Immature natural killer cell (primary cell): ENCODE measurements around the gene RRP9. TPM values are rescaled to one million over a fixed set of nuclear protein-coding genes. Genes with fewer than 3 reads are reported as not detected.

Experiments used
- DNase-seq, 3 donors: peaks; one replicate each; pipeline ENCODE4 v3.0.0; 2022; ENCODE audit warnings: mixed read lengths in 1 of 3
- H3K27ac Mint-ChIP-seq, 6 donors: one replicate each; pipeline ENCODE4 v1.8.0; 2020; ENCODE audit warnings: mixed read lengths in 6 of 6, mild to moderate bottlenecking in 5 of 6, inconsistent platforms in 4 of 6, moderate library complexity in 3 of 6
- H3K27me3 Mint-ChIP-seq, 3 donors: one replicate each; pipeline ENCODE4 v1.8.0; 2020 to 2021; ENCODE audit warnings: low read depth in 3 of 3, mild to moderate bottlenecking in 3 of 3, mixed read lengths in 3 of 3, moderate library complexity in 3 of 3, inconsistent platforms in 1 of 3
- H3K36me3 Mint-ChIP-seq, 3 donors: one replicate each; pipeline ENCODE4 v1.8.0; 2020; ENCODE audit warnings: mixed read lengths in 3 of 3, inconsistent platforms in 2 of 3, mild to moderate bottlenecking in 2 of 3
- H3K4me1 Mint-ChIP-seq, 2 donors: one replicate each; pipeline ENCODE4 v1.8.0; 2020; ENCODE audit warnings: inconsistent platforms in 2 of 2, mild to moderate bottlenecking in 2 of 2, mixed read lengths in 2 of 2, moderate library complexity in 1 of 2
- H3K4me3 Mint-ChIP-seq, 5 donors: one replicate each; pipeline ENCODE4 v1.8.0; 2020; ENCODE audit warnings: mild to moderate bottlenecking in 5 of 5, mixed read lengths in 5 of 5, inconsistent platforms in 3 of 5, moderate library complexity in 3 of 5
- H3K9me3 Mint-ChIP-seq, 6 donors: one replicate each; pipeline ENCODE4 v1.8.0; 2020; ENCODE audit warnings: mild to moderate bottlenecking in 6 of 6, mixed read lengths in 6 of 6, inconsistent platforms in 4 of 6, moderate library complexity in 3 of 6
- polyA plus RNA-seq, 3 donors: library from polyadenylated mRNA; unstranded; fragments of 300-500 nt; fragmentation: Illumina TruSeq; gene quantifications; one replicate each; pipeline ENCODE4 v1.2.3, GENCODE V29; 2021

RRP9 gene
- polyA plus RNA-seq, 3 donors from 2014 or later, result 15.5 to 22.5 (median 21.2) TPM

DNA sequence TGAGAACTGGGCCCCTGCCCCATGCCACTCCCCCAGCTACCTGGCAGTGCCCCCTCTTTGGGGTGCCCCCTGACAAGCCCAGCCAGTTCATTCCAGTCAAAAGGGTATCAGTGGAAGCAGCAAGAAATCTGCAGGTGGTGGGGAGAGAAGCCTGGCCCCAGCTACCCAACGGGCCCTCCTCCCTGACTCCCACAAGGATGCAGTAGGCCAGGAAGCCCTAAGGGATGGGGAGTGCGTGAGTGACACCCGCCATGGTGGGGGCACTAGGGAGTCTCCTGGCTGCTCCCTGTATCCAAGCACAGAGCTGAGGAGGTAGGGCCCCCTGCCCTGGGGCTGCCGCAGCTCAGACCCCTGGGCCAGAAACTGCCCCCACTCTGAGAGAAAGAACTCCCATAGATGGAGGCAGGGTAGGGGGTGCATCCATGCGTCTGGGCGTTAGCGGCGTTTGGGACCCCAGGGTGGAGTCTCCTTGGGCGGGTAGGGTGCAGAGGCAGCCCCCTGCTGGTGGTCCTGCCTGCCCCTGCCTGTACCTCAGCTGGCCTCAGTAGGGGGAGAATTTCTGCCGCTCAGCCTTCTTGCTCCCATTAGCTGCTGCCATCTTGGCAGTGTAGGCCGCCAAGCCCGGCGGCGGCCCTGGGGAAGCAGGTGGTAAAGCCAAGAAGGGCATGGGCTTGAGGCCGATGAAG, 16.0 kb upstream of the RRP9 start:
- Mint-ChIP-seq H3K4me1 (peaks cover 0 to 9% of the 10 kb centered on the region in 2 donors), H3K36me3 (peaks cover 0 to 7% (median 4%) of the 10 kb centered on the region in 3 donors), H3K27me3 (peaks cover 12 to 16% (median 13%) of the 10 kb centered on the region in 3 donors), H3K27ac (no peak overlapping the region), H3K4me3 (no peak overlapping the region), H3K9me3 (no peaks in the 10 kb centered on the region)
- no peak for DNase-seq

- no peaks in the 10 kb centered on the region for H3K9me3 Mint-ChIP-seq
- peak in 2 of 3 donors; percentile 27 to 44 for DNase-seq
- peak overlapping the region in 3 of 5 donors; percentile 12 to 41 (median 30) for H3K4me3 Mint-ChIP-seq
- H3K4me1 Mint-ChIP-seq, result peaks cover 0 to 9% of the 10 kb centered on the region in 2 donors
- no peak overlapping the region for H3K27ac Mint-ChIP-seq
- peaks cover 0 to 7% (median 4%) of the 10 kb centered on the region in 3 donors for H3K36me3 Mint-ChIP-seq
- peaks cover 11 to 18% (median 13%) of the 10 kb centered on the region in 3 donors for H3K27me3 Mint-ChIP-seq
Observed at GRCh38 chr3:51955893-51956770, 14.4 kb upstream of the RRP9 start.

- no peak within 1 kb of the TSS for H3K27ac Mint-ChIP-seq
- H3K9me3 Mint-ChIP-seq, result no peaks in the 10 kb centered on the region
- H3K4me3 Mint-ChIP-seq, result peak within 1 kb of the TSS in 1 of 5 donors; percentile 27
- H3K36me3 Mint-ChIP-seq, result peaks cover 0 to 7% (median 4%) of the 10 kb centered on the region in 3 donors
- peaks cover 11 to 18% (median 13%) of the 10 kb centered on the region in 3 donors for H3K27me3 Mint-ChIP-seq
- H3K4me1 Mint-ChIP-seq, result peaks cover 0 to 9% of the 10 kb centered on the region in 2 donors
- DNase-seq, result no peak
Observed at GRCh38 chr3:51955175-51955892, 13.6 kb upstream of the RRP9 start, which contains the start of gene GPR62. TSS of gene GPR62 (plus strand) at chr3:51955381. CDS start at chr3:51955653, 272 bp downstream.

GRCh38 chr3:51954713-51955112, 13.0 kb upstream of the RRP9 start:
- DNase-seq, result no peak
- Mint-ChIP-seq H3K4me3 (peak overlapping the region in 1 of 5 donors; percentile 27), H3K9me3 (no peaks in the 10 kb centered on the region), H3K36me3 (peaks cover 0 to 7% (median 4%) of the 10 kb centered on the region in 3 donors), H3K4me1 (peaks cover 0 to 9% of the 10 kb centered on the region in 2 donors), H3K27ac (no peak overlapping the region), H3K27me3 (peaks cover 11 to 18% (median 13%) of the 10 kb centered on the region in 3 donors)

DNA sequence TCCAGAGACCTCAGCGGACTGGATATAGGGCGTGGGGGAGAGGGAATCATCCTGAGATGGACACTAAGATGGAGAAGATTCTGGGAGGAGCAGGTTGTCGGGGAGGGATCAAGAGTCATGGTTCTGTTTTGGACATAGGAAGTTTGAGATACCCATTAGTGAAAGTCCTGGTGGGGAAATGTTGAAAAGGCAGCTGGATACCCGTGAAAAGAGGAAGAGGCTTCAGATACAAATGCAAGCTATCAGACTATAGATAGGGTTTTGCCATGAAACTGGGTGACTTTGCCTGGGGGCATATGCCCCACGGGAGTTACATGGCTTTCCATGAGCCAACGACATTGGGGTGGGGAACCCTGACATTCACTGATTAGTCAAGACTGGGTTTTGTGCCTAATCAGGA, 12.4 kb upstream of the RRP9 start:
- H3K9me3 Mint-ChIP-seq, result no peaks in the 10 kb centered on the region
- no peak for DNase-seq
- H3K4me1 Mint-ChIP-seq, result peaks cover 0 to 9% of the 10 kb centered on the region in 2 donors
- peaks cover 11 to 18% (median 13%) of the 10 kb centered on the region in 3 donors for H3K27me3 Mint-ChIP-seq
- peak overlapping the region in 1 of 5 donors; percentile 27 for H3K4me3 Mint-ChIP-seq
- H3K36me3 Mint-ChIP-seq, result peaks cover 0 to 7% (median 4%) of the 10 kb centered on the region in 3 donors
- H3K27ac Mint-ChIP-seq, result no peak overlapping the region

- no peak overlapping the region for H3K27ac Mint-ChIP-seq
Observed at GRCh38 chr3:51953445-51953844, 11.7 kb upstream of the RRP9 start.

GRCh38 chr3:51950899-51951298, 9.2 kb upstream of the RRP9 start:
- Mint-ChIP-seq H3K27ac (no peak overlapping the region), H3K4me3 (no peak overlapping the region), H3K36me3 (peaks cover 0 to 7% (median 0%) of the 10 kb centered on the region in 3 donors), H3K27me3 (peaks cover 8 to 15% (median 11%) of the 10 kb centered on the region in 3 donors), H3K9me3 (no peaks in the 10 kb centered on the region), H3K4me1 (no peaks in the 10 kb centered on the region)
- DNase-seq, result no peak

More at GRCh38 chr3:51953445-51953844, 11.7 kb upstream of the RRP9 start:
- H3K36me3 Mint-ChIP-seq, result peaks cover 0 to 7% (median 3%) of the 10 kb centered on the region in 3 donors
- H3K4me1 Mint-ChIP-seq, result peaks cover 0 to 9% of the 10 kb centered on the region in 2 donors
- no peak for DNase-seq
- no peak overlapping the region for H3K4me3 Mint-ChIP-seq
- H3K9me3 Mint-ChIP-seq, result no peaks in the 10 kb centered on the region
- peaks cover 11 to 18% (median 13%) of the 10 kb centered on the region in 3 donors for H3K27me3 Mint-ChIP-seq

- no peak for DNase-seq
- peaks cover 4 to 9% (median 6%) of the 10 kb centered on the region in 3 donors for H3K27me3 Mint-ChIP-seq
- no peaks in the 10 kb centered on the region for H3K4me1 Mint-ChIP-seq
- H3K4me3 Mint-ChIP-seq, result no peak overlapping the region
- no peak overlapping the region for H3K27ac Mint-ChIP-seq
- no peaks in the 10 kb centered on the region for H3K9me3 Mint-ChIP-seq
- H3K36me3 Mint-ChIP-seq, result peaks cover 0 to 7% (median 0%) of the 10 kb centered on the region in 3 donors
Observed at GRCh38 chr3:51949121-51949520, 7.4 kb upstream of the RRP9 start.

- H3K4me3 Mint-ChIP-seq, result no peak overlapping the region
- H3K36me3 Mint-ChIP-seq, result no peaks in the 10 kb centered on the region
- H3K4me1 Mint-ChIP-seq, result peaks cover 0 to under 1% of the 10 kb centered on the region in 2 donors
- no peaks in the 10 kb centered on the region for H3K9me3 Mint-ChIP-seq
- peaks cover 2 to 6% (median 2%) of the 10 kb centered on the region in 3 donors for H3K27me3 Mint-ChIP-seq
- DNase-seq, result no peak
- H3K27ac Mint-ChIP-seq, result peak overlapping the region in 1 of 6 donors; percentile 20
Observed at GRCh38 chr3:51948016-51948580, 6.4 kb upstream of the RRP9 start.

DNA sequence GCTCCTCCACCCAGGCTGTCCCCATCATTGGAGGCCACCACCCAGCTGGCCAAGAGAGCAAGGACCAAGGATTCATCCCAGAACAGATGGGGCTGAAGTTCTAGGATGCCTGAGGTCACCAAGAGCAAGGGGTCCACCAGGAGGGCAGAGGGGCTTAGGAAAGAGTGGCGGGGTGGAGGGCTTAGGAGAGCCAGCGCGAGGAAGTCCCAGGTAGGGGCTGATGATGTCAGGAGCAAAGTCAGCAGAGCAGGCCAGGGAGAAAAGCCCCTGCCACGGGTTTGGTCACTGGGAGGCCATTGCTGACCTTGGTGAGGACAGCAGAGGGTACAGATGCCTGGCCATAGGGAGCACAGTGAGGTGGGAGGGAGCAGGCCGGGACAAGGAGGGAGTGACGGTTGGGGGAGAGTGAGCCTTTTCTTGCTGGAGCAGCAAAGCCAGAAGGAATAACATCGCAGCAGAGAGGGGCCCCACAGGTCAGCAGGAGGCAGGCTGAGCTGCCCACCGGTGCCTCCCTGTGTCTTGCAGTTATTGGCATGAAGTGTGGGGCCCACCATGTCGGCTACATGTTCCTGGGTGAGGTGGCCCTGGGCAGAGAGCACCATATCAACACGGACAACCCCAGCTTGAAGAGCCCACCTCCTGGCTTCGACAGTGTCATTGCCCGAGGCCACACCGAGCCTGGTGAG, 5.7 kb upstream of the RRP9 start:
- H3K9me3 Mint-ChIP-seq, result no peaks in the 10 kb centered on the region
- DNase-seq, result no peak
- peaks cover under 1 to 8% of the 10 kb centered on the region in 2 donors for H3K4me1 Mint-ChIP-seq
- peak overlapping the region in 1 of 6 donors; percentile 20 for H3K27ac Mint-ChIP-seq
- H3K27me3 Mint-ChIP-seq, result peaks cover 2 to 4% (median 3%) of the 10 kb centered on the region in 3 donors
- no peaks in the 10 kb centered on the region for H3K36me3 Mint-ChIP-seq
- H3K4me3 Mint-ChIP-seq, result no peak overlapping the region

DNA sequence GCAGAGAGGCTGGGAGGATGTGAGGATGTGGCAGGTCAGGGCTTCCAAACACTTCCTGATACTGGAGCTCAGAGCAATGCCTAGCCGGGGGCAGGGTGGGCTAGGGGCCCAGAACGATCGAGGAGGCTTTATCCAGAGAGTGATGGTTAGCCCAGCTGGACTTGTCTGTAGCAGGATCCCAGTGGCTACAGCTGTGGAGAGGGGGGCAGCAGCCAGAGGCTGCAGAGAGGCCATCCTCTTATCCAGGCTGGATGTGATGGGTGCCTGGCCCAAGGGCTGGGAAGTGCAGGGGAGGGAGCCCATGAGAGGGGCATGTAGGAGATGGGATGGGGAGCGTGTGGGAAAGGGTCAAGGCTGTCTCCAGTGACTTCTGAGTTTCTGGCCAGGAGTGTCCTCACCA, 5.1 kb upstream of the RRP9 start:
- Mint-ChIP-seq H3K27me3 (peaks cover 2 to 6% (median 4%) of the 10 kb centered on the region in 3 donors), H3K4me1 (peaks cover 7 to 11% of the 10 kb centered on the region in 2 donors), H3K36me3 (no peaks in the 10 kb centered on the region), H3K9me3 (no peaks in the 10 kb centered on the region), H3K27ac (no peak overlapping the region), H3K4me3 (no peak overlapping the region)
- no peak for DNase-seq

DNA sequence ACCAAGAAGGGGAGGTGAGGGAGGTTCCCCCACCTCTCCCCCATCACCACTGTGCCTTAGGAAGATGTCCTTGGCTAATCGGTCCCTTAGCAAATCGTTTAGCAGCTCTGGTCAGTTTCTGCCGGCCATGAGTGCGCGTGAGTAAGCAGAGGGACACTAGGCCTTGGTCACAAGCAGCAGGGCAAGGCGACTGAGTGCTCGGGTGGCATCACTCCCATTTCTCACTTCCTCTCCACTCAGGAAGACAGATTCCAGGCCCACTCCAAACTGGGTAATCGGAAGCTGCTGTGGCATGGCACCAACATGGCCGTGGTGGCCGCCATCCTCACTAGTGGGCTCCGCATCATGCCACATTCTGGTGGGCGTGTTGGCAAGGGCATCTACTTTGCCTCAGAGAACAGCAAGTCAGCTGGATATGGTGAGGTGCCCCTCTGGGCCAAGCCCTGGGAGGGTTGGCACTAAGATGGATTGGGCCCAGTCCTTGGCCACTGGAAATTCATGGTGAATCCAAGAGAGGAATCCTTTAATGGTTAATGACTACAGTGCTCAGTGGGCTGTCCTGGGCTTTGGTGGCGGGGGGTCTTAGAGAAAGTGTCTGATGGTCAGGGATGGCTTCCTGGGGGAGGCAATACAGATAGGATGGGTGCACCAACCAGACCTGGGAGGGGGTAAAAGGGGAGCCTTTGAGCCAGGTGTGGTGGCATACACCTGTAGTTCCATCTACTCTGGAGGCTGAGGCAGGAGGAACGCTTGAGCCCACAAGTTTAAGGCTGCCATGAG, 4.4 kb upstream of the RRP9 start:
- Mint-ChIP-seq H3K36me3 (no peaks in the 10 kb centered on the region), H3K9me3 (no peaks in the 10 kb centered on the region), H3K4me3 (no peak overlapping the region), H3K27me3 (peaks cover 2 to 7% (median 6%) of the 10 kb centered on the region in 3 donors), H3K27ac (no peak overlapping the region), H3K4me1 (peaks cover 11 to 15% of the 10 kb centered on the region in 2 donors)
- DNase-seq, result no peak
